Heart left ventricle (tissue), 13 donors: Measurements from ENCODE around the gene ZNF35.

Experiments used
- CTCF ChIP-seq, 12 donors: fragments of 200-600 bp; sonication (generic) in 4 of 12; IDR thresholded peaks; one replicate each; pipeline versions ENCODE4 v1.5.0 to v1.8.0; 2018 to 2022; ENCODE audit warnings: antibody characterized with exemption in 12 of 12, mild to moderate bottlenecking in 5 of 12
- POLR2A ChIP-seq, 2 donors: fragments of 450-650 bp; IDR thresholded peaks; one replicate each; pipeline ENCODE4 v1.6.1; 2017; ENCODE audit warnings: antibody characterized with exemption in 2 of 2, mild to moderate bottlenecking in 2 of 2, moderate library complexity in 2 of 2
- donor health status: ischemic (EF 13 %, LVEDD 7.1; RV severe dilation, severe dysfunction).
- donor health status: DM: no; HTN: yes; CAD: no.
- donor health status: DM: no; HTN: no; CAD: no.
- donor health status: ischemic (EF 25% LVEDD 6.9; RV normal size, moderate dysfunction).
- donor health status: ischemic (EF 25% LVEDD 5.7; RV mildly dilated, moderate dysfunction).
- donor health status: ischemic (EF 35%, LVEDD 5.7; RV mildly dilated, moderate dysfunction).
- donor health status: nonischemic (EF 11% LVEDD 7.7; RV severe dilation, severe dysfunction).
- donor health status: DM: yes; HTN: yes; CAD: no.
- donor health status: PGD.
- donor health status: ischemic (EF 29% LVEDD 5.4; RV normal size, mild dysfunction).
- donor health status: nonischemic (EF 23%, LVEDD 6.1; RV moderate dilation, normal function).

GRCh38 chr3:44648564-44649229 is at the start of gene ZNF35:
- TF ChIP-seq POLR2A (IDR thresholded peaks at IDR 0.05) (peak in 1 of 2 donors; percentile 24), CTCF (IDR thresholded peaks at IDR 0.05) (no peak)
